HepG2 (cell line): ENCODE data around the gene APOA1. TPM values are rescaled to one million over a fixed set of nuclear protein-coding genes. Genes with fewer than 3 reads are reported as not detected.
A peak's percentile ranks its signal among the peaks of the same experiment; 100 is the strongest.

Experiments used
- ARHGAP35 ChIP-seq: sonication (generic); formaldehyde crosslinking; IDR thresholded peaks from 2 replicates; pipeline ENCODE4 v1.9.0; 2022; ENCODE audit warnings: mild to moderate bottlenecking, inconsistent platforms, moderate library complexity, missing genetic modification reagents, borderline replicate concordance
- HES4 ChIP-seq: sonication (generic); formaldehyde crosslinking; IDR thresholded peaks from 2 replicates; pipeline ENCODE4 v1.9.0; 2021; ENCODE audit warnings: mild to moderate bottlenecking, missing genetic modification reagents, borderline replicate concordance
- MLLT10 ChIP-seq: sonication (generic); formaldehyde crosslinking; IDR thresholded peaks from 2 replicates; pipeline ENCODE4 v1.4.0; 2020; ENCODE audit warnings: missing genetic modification reagents
- NAIF1 ChIP-seq: sonication (generic); formaldehyde crosslinking; IDR thresholded peaks from 2 replicates; pipeline ENCODE4 v1.5.0; 2020; ENCODE audit warnings: mild to moderate bottlenecking, missing genetic modification reagents, borderline replicate concordance
- NCOR1 ChIP-seq: fragments of 200-600 bp; sonication (generic); IDR thresholded peaks from 2 replicates; pipeline ENCODE4 v1.7.0; 2017; ENCODE audit warnings: antibody characterized with exemption, low read length, borderline replicate concordance
- POLR2AphosphoS2 ChIP-seq: IDR thresholded peaks from 2 replicates; pipeline ENCODE4 v1.6.1; 2011; ENCODE audit warnings: low read depth, low read length, improper control_type of control experiment
- TAF15 ChIP-seq: fragments of 200-400 bp; formaldehyde crosslinking; IDR thresholded peaks from one replicate; pipeline ENCODE4 v1.6.1; 2018; ENCODE audit warnings: mild to moderate bottlenecking, low read depth, low read length; ENCODE audit not compliant: poor library complexity, severe bottlenecking
- TP53 ChIP-seq: sonication (generic); formaldehyde crosslinking; conservative IDR thresholded peaks from 2 replicates; pipeline ENCODE4 v1.4.0; 2020; ENCODE audit warnings: missing genetic modification reagents
- U2AF2 ChIP-seq: fragments of 200-400 bp; formaldehyde crosslinking; IDR thresholded peaks from 2 replicates; pipeline ENCODE4 v1.6.1; 2017; ENCODE audit warnings: low read depth, mild to moderate bottlenecking, low read length
- ZNF10 ChIP-seq: sonication (generic); formaldehyde crosslinking; IDR thresholded peaks from 2 replicates; pipeline ENCODE4 v1.4.0; 2020; ENCODE audit warnings: mild to moderate bottlenecking, low read depth, missing genetic modification reagents, borderline replicate concordance
- ZNF230 ChIP-seq: sonication (generic); formaldehyde crosslinking; IDR thresholded peaks from 2 replicates; pipeline ENCODE4 v1.4.0; 2020; ENCODE audit warnings: mild to moderate bottlenecking, missing genetic modification reagents
- ZNF382 ChIP-seq: sonication (generic); formaldehyde crosslinking; IDR thresholded peaks from 2 replicates; pipeline ENCODE4 v1.5.0; 2020; ENCODE audit warnings: missing genetic modification reagents, mild to moderate bottlenecking, borderline replicate concordance
- ZNF549 ChIP-seq: sonication (generic); formaldehyde crosslinking; IDR thresholded peaks from 2 replicates; pipeline ENCODE4 v1.5.0; 2020; ENCODE audit warnings: missing genetic modification reagents
- polyA plus RNA-seq, 8 experiments: library from polyadenylated mRNA; depleted of rRNA in 3 of 8; stranded (reverse) in 7 of 8; unstranded in 1 of 8; fragments of >200 nt; fragmentation: Illumina TruSeq in 4 of 8; extraction: Trizol in 4 of 8; gene quantifications; 2 replicates each; pipeline versions ENCODE4 v1.2.1 to v1.2.3, GENCODE V29; 2011 to 2016; ENCODE audit warnings: low read depth in 4 of 8, missing spikeins in 1 of 8, mixed read lengths in 1 of 8; ENCODE audit not compliant: insufficient read depth in 1 of 8
- total RNA-seq, 5 experiments: library from RNA; depleted of rRNA; stranded (reverse); fragments of >200 nt; fragmentation: Illumina TruSeq; extraction: Trizol; gene quantifications; 2 replicates each; pipeline ENCODE4 v1.2.3, GENCODE V29; 2016; ENCODE audit warnings: low read depth in 1 of 5
- TF ChIP-seq, protein P1 (sequence below): sonication (generic); formaldehyde crosslinking; IDR thresholded peaks from 2 replicates; pipeline ENCODE4 v1.4.0; 2020; ENCODE audit warnings: missing genetic modification reagents, mild to moderate bottlenecking, borderline replicate concordance
- TF ChIP-seq, protein P2 (sequence below): sonication (generic); formaldehyde crosslinking; IDR thresholded peaks from 2 replicates; pipeline ENCODE4 v1.4.0; 2020; ENCODE audit warnings: missing genetic modification reagents; ENCODE audit errors: not compliant biosample characterization
- TF ChIP-seq, protein P3 (sequence below): sonication (generic); formaldehyde crosslinking; IDR thresholded peaks from 2 replicates; pipeline ENCODE4 v1.4.0; 2020; ENCODE audit warnings: low read depth, mild to moderate bottlenecking, missing genetic modification reagents
- TF ChIP-seq, protein P4 (sequence below): sonication (generic); formaldehyde crosslinking; IDR thresholded peaks from 2 replicates; pipeline ENCODE4 v1.5.0; 2020; ENCODE audit warnings: mild to moderate bottlenecking, missing genetic modification reagents, moderate library complexity
- TF ChIP-seq, protein P5 (sequence below): IDR thresholded peaks from 2 replicates; pipeline ENCODE4 v1.6.1; 2016; ENCODE audit warnings: low read depth, borderline replicate concordance
- TF ChIP-seq, protein P6 (sequence below): sonication (generic); formaldehyde crosslinking; IDR thresholded peaks from 2 replicates; pipeline ENCODE4 v1.9.0; 2021; ENCODE audit warnings: missing genetic modification reagents, borderline replicate concordance

Gene APOA1
- total and polyA plus RNA-seq, 2 of the 13 experiments (the other 11 are each of a cell fraction or from before 2014, with no cell fraction given) = 1,973 to 5,485 TPM

DNA sequence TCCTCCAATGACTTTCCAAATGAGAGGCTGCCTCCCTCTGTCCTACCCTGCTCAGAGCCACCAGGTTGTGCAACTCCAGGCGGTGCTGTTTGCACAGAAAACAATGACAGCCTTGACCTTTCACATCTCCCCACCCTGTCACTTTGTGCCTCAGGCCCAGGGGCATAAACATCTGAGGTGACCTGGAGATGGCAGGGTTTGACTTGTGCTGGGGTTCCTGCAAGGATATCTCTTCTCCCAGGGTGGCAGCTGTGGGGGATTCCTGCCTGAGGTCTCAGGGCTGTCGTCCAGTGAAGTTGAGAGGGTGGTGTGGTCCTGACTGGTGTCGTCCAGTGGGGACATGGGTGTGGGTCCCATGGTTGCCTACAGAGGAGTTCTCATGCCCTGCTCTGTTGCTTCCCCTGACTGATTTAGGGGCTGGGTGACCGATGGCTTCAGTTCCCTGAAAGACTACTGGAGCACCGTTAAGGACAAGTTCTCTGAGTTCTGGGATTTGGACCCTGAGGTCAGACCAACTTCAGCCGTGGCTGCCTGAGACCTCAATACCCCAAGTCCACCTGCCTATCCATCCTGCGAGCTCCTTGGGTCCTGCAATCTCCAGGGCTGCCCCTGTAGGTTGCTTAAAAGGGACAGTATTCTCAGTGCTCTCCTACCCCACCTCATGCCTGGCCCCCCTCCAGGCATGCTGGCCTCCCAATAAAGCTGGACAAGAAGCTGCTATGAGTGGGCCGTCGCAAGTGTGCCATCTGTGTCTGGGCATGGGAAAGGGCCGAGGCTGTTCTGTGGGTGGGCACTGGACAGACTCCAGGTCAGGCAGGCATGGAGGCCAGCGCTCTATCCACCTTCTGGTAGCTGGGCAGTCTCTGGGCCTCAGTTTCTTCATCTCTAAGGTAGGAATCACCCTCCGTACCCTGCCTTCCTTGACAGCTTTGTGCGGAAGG lies 4.8 kb downstream of the APOA1 start (continued):
- TF ChIP-seq, protein P1, sequence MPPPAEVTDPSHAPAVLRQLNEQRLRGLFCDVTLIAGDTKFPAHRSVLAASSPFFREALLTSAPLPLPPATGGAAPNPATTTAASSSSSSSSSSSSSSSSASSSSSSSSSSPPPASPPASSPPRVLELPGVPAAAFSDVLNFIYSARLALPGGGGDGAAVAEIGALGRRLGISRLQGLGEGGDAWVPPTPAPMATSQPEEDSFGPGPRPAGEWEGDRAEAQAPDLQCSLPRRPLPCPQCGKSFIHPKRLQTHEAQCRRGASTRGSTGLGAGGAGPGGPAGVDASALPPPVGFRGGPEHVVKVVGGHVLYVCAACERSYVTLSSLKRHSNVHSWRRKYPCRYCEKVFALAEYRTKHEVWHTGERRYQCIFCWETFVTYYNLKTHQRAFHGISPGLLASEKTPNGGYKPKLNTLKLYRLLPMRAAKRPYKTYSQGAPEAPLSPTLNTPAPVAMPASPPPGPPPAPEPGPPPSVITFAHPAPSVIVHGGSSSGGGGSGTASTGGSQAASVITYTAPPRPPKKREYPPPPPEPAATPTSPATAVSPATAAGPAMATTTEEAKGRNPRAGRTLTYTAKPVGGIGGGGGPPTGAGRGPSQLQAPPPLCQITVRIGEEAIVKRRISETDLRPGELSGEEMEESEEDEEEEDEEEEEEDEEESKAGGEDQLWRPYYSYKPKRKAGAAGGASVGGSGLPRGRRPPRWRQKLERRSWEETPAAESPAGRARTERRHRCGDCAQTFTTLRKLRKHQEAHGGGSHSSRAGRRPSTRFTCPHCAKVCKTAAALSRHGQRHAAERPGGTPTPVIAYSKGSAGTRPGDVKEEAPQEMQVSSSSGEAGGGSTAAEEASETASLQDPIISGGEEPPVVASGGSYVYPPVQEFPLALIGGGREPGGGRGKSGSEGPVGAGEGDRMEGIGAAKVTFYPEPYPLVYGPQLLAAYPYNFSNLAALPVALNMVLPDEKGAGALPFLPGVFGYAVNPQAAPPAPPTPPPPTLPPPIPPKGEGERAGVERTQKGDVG (CRISPR knock-in tag) = peak; percentile 97
- 0 out of 2 replicates have a peak, but pooled peaks have one; percentile 36 for TF ChIP-seq HES4 (CRISPR knock-in tag)
- TF ChIP-seq TAF15 = no peak
- 0 out of 2 replicates have a peak, but pooled peaks have one; percentile 65 for TF ChIP-seq ZNF230
- TF ChIP-seq, protein P2, sequence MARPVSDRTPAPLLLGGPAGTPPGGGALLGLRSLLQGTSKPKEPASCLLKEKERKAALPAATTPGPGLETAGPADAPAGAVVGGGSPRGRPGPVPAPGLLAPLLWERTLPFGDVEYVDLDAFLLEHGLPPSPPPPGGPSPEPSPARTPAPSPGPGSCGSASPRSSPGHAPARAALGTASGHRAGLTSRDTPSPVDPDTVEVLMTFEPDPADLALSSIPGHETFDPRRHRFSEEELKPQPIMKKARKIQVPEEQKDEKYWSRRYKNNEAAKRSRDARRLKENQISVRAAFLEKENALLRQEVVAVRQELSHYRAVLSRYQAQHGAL (CRISPR knock-in tag) = peak; percentile 85
- TF ChIP-seq NCOR1 = peak; percentile 95
- TF ChIP-seq, protein P3, sequence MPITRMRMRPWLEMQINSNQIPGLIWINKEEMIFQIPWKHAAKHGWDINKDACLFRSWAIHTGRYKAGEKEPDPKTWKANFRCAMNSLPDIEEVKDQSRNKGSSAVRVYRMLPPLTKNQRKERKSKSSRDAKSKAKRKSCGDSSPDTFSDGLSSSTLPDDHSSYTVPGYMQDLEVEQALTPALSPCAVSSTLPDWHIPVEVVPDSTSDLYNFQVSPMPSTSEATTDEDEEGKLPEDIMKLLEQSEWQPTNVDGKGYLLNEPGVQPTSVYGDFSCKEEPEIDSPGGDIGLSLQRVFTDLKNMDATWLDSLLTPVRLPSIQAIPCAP = 0 out of 2 replicates have a peak, but pooled peaks have one; percentile 19
- 0 out of 2 replicates have a peak, but pooled peaks have one; percentile 51 for TF ChIP-seq MLLT10
- TF ChIP-seq ZNF10 (CRISPR knock-in tag) = no peak
- TF ChIP-seq U2AF2 = no peak
- TF ChIP-seq, protein P4, sequence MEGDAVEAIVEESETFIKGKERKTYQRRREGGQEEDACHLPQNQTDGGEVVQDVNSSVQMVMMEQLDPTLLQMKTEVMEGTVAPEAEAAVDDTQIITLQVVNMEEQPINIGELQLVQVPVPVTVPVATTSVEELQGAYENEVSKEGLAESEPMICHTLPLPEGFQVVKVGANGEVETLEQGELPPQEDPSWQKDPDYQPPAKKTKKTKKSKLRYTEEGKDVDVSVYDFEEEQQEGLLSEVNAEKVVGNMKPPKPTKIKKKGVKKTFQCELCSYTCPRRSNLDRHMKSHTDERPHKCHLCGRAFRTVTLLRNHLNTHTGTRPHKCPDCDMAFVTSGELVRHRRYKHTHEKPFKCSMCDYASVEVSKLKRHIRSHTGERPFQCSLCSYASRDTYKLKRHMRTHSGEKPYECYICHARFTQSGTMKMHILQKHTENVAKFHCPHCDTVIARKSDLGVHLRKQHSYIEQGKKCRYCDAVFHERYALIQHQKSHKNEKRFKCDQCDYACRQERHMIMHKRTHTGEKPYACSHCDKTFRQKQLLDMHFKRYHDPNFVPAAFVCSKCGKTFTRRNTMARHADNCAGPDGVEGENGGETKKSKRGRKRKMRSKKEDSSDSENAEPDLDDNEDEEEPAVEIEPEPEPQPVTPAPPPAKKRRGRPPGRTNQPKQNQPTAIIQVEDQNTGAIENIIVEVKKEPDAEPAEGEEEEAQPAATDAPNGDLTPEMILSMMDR (CRISPR knock-in tag) = peak; percentile 81
- peak; percentile 75; the same call in 1 of the 2 replicates for TF ChIP-seq TP53 (CRISPR knock-in tag)
- TF ChIP-seq ZNF382 (CRISPR knock-in tag) = no peak
- no peak for TF ChIP-seq ARHGAP35 (CRISPR knock-in tag)
- TF ChIP-seq, protein P5, sequence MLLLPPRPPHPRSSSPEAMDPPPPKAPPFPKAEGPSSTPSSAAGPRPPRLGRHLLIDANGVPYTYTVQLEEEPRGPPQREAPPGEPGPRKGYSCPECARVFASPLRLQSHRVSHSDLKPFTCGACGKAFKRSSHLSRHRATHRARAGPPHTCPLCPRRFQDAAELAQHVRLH (CRISPR knock-in tag) = peak; percentile 85
- no peak for TF ChIP-seq ZNF549 (CRISPR knock-in tag)
- peak; percentile 67; the same call in 1 of the 2 replicates for TF ChIP-seq POLR2AphosphoS2
- TF ChIP-seq, protein P6, sequence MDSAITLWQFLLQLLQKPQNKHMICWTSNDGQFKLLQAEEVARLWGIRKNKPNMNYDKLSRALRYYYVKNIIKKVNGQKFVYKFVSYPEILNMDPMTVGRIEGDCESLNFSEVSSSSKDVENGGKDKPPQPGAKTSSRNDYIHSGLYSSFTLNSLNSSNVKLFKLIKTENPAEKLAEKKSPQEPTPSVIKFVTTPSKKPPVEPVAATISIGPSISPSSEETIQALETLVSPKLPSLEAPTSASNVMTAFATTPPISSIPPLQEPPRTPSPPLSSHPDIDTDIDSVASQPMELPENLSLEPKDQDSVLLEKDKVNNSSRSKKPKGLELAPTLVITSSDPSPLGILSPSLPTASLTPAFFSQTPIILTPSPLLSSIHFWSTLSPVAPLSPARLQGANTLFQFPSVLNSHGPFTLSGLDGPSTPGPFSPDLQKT (CRISPR knock-in tag) = no peak
- no peak for TF ChIP-seq NAIF1 (CRISPR knock-in tag)
